Psoas muscle (tissue), 8 donors: ENCODE data around the gene PGF. TPM values are rescaled to one million over a fixed set of nuclear protein-coding genes. Genes with fewer than 3 reads are reported as not detected.

Experiments
- ATAC-seq, 4 donors: fragments of 200-7000 bp; cut with Tn5 transposase; one replicate each; pipeline ENCODE4 v1.9.1; 2020; ENCODE audit warnings: moderate library complexity in 3 of 4, mild to moderate bottlenecking in 2 of 4
- DNase-seq, 2 donors: peaks; one replicate each; pipeline ENCODE4 v3.0.0-alpha.2; 2020
- H3K27ac ChIP-seq: fragments of 200-600 bp; one replicate; pipeline ENCODE4 v1.8.0; 2022
- H3K27me3 ChIP-seq, 3 donors: fragments of 200-600 bp in 1 of 3; one replicate each; pipeline versions ENCODE4 v1.6.1 to v1.8.0; 2013 to 2022; ENCODE audit warnings: low read length in 2 of 3, mild to moderate bottlenecking in 2 of 3, moderate library complexity in 1 of 3; ENCODE audit not compliant: insufficient read depth in 3 of 3
- H3K36me3 ChIP-seq, 2 donors: fragments of 200-600 bp in 1 of 2; one replicate each; pipeline versions ENCODE4 v1.6.1 to v1.8.0; 2013 to 2022; ENCODE audit warnings: low read depth in 1 of 2, mild to moderate bottlenecking in 1 of 2, moderate library complexity in 1 of 2; ENCODE audit not compliant: insufficient read depth in 1 of 2
- H3K4me1 ChIP-seq: fragments of 200-600 bp; one replicate; pipeline ENCODE4 v1.8.0; 2022
- H3K4me3 ChIP-seq: fragments of 200-600 bp; one replicate; pipeline ENCODE4 v1.8.0; 2022; ENCODE audit warnings: mild to moderate bottlenecking
- H3K9me3 ChIP-seq: fragments of 200-600 bp; one replicate; pipeline ENCODE4 v1.8.0; 2022
- WGBS, 3 donors: extraction: QIAGEN DNeasy Blood & Tissue Kit; methylation state at CpG; one replicate each; pipeline versions ENCODE4 v1.1.6 to v1.1.7; 2013; 5-methylcytosine and 5-hydroxymethylcytosine counted together
- intact Hi-C, 2 donors: fragments of 100-400 bp; cut with DNase I; formaldehyde crosslinking; loops; one replicate each; pipeline versions ENCODE4 v1.11.0 to v1.14.2; 2022
- polyA plus RNA-seq, 3 donors: library from polyadenylated mRNA; stranded (reverse); fragments of 200-250 nt; gene quantifications; one replicate each; pipeline ENCODE4 v1.2.3, GENCODE V29; 2013
- total RNA-seq, 4 donors: library from RNA; stranded (reverse); fragmentation: NEBNext Ultra II Directional in 2 of 4; extraction: Animal tissue kit (Norgen Biotek cat#: 25700) in 2 of 4; gene quantifications; one replicate each; pipeline versions ENCODE4 v1.2.1 to v1.2.4, GENCODE V29; 2021 to 2023
- TF ChIP-seq, protein P1 (sequence below): fragments of 200-600 bp; IDR thresholded peaks from one replicate; pipeline ENCODE4 v1.8.0; 2022; ENCODE audit warnings: antibody characterized with exemption
- donor health status: healthy with polysubstance abuse.
- donor health status: DM: no; HTN: no; CAD: no; lungs with moderate emphysema.
- donor health status: Bipolar disorder and iron deficiency.
- donor health status: healthy.
- donor health status: DM: yes; HTN: yes; CAD: no.
- donor health status: DM: no; HTN: no; CAD: no.
- donor health status: DM: no; HTN: no; CAD: no.
- donor health status: DM: yes; HTN: yes; CAD: no.

Gene PGF
- total and polyA plus RNA-seq, 7 donors: 2.5 to 9.8 (median 7.9) TPM

DNA sequence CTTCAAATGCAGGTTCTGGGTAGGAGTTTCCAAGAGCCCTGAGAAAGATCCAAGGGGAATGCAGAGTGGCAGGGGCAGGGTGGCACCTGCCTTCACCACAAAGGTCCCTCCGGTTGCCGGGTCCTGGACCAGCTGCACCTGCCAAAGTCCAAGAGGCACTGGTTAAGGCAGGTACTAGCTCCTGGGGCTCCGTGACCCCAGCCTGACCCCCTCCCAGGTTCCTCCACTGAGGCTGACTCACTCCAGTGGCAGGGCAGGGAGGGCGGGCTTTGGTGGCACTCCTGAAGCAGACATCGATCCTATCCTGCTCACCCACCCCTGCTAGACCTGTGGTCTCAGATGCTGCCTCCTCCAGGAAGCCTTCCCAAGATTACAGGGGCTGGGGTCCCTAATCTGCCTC lies 43.7 kb downstream of the PGF start:
- Histone ChIP-seq H3K27me3 (no peaks in the 10 kb centered on the region), H3K36me3 (peaks cover 0 to 4% of the 10 kb centered on the region in 2 donors), H3K9me3 (no peaks in the 10 kb centered on the region), H3K4me1 (peaks cover 31% of the 10 kb centered on the region), H3K27ac (no peak overlapping the region), H3K4me3 (no peak overlapping the region)
- TF ChIP-seq, protein P1, sequence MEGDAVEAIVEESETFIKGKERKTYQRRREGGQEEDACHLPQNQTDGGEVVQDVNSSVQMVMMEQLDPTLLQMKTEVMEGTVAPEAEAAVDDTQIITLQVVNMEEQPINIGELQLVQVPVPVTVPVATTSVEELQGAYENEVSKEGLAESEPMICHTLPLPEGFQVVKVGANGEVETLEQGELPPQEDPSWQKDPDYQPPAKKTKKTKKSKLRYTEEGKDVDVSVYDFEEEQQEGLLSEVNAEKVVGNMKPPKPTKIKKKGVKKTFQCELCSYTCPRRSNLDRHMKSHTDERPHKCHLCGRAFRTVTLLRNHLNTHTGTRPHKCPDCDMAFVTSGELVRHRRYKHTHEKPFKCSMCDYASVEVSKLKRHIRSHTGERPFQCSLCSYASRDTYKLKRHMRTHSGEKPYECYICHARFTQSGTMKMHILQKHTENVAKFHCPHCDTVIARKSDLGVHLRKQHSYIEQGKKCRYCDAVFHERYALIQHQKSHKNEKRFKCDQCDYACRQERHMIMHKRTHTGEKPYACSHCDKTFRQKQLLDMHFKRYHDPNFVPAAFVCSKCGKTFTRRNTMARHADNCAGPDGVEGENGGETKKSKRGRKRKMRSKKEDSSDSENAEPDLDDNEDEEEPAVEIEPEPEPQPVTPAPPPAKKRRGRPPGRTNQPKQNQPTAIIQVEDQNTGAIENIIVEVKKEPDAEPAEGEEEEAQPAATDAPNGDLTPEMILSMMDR: no peak
- DNase-seq (no peak), ATAC-seq (no peak)
- WGBS, 3 donors: 87 to 98% (median 92%) methylated on average over 5 of the region's 5 CpGs
- intact Hi-C loops: loop anchor here in 1 of 2 donors (10.0 kb wide), 1 partner anchor 113 kb away; no protein-coding TSS in a partner anchor

DNA sequence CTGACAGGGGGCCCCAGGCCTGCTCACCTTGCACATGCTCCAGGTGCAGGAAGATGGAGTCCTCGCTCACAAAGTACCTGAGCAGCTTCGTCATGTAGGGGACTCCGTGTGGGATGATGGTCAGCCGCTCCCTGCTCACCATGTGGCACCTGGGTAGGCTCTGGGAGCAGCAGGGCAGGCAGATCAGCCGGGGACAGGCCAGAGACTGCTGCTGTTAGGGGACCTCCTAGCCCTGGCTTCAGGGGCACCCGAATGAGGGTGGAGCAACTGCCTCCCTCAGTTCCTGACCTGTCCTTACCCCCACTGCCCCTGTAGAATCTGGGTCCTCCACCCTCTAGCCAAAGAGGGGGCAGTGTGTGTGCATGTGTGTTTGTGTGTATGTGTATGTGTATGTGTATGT lies 44.2 kb downstream of the PGF start:
- WGBS, 3 donors: 94 to 95% (median 95%) methylated on average over 6 of the region's 6 CpGs
- TF ChIP-seq, protein P1: no peak
- DNase-seq: no peak
- no peaks in the 10 kb centered on the region for H3K27me3 ChIP-seq
- intact Hi-C loops: loop anchor here in 1 of 2 donors (10.0 kb wide), 1 partner anchor 114 kb away; no protein-coding TSS in a partner anchor
- peaks cover 28% of the 10 kb centered on the region for H3K4me1 ChIP-seq
- no peak for ATAC-seq
- H3K9me3 ChIP-seq: no peaks in the 10 kb centered on the region
- H3K27ac ChIP-seq: no peak overlapping the region
- H3K4me3 ChIP-seq: no peak overlapping the region
- H3K36me3 ChIP-seq: peaks cover 0 to 4% of the 10 kb centered on the region in 2 donors

DNA sequence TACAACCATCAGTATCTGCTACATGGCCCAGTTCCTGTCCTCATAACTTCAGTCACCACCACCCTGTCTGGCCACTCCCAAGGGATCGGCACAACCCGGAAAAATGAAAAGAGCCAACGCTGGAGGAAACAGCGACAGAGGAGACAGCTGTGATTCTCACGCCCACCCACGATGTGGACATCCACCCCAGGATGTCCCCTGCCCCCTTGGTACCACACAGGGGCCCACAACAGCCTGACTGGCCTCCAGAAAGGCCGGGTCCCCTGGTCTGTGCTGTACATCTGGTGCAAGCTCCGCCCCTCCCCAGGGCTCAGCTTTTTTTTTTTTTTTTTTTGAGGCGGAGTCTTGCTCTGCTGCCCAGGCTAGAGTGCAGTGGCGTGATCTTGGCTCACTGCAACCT lies 44.8 kb downstream of the PGF start:
- WGBS, 3 donors: 49 to 58% (median 56%) methylated on average over 8 to 10 of the region's 10 CpGs
- no peaks in the 10 kb centered on the region for H3K27me3 ChIP-seq
- no peaks in the 10 kb centered on the region for H3K9me3 ChIP-seq
- peaks cover 22% of the 10 kb centered on the region for H3K4me1 ChIP-seq
- no peak for DNase-seq
- no peak overlapping the region for H3K4me3 ChIP-seq
- ATAC-seq: no peak
- intact Hi-C loops: loop anchor here in 1 of 2 donors (10.0 kb wide), 1 partner anchor 114 kb away; no protein-coding TSS in a partner anchor
- H3K36me3 ChIP-seq: no peaks in the 10 kb centered on the region
- no peak overlapping the region for H3K27ac ChIP-seq
- TF ChIP-seq, protein P1: no peak

DNA sequence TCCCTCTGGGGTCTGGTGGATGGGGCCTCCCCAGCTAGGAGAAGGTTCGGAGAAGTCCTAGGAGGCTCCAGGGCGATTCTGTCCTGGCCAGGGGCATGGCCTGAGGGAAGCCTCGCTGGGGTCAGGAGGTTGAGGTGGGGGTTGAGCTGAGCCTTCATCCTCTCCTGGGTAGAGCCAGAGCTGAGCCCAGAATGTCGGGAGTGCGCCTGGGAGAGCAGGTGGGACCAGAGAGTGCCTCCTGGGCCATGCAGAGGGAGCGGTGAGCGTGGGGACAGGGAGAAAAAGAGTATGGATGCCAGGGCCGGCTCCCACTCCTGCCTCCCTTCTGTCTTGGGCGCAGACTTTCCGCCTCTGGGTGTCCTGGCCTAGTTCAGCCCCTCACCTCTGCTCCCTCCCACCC lies 45.5 kb downstream of the PGF start:
- no peak for ATAC-seq

More for the DNA sequence above, 45.5 kb downstream of the PGF start:
- TF ChIP-seq, protein P1: no peak
- H3K4me1 ChIP-seq: peaks cover 22% of the 10 kb centered on the region
- WGBS, 3 donors: 89 to 95% (median 94%) methylated on average over 7 to 10 of the region's 10 CpGs
- H3K27ac ChIP-seq: no peak overlapping the region
- H3K36me3 ChIP-seq: peaks cover 0 to under 1% of the 10 kb centered on the region in 2 donors
- no peak for DNase-seq
- no peaks in the 10 kb centered on the region for H3K9me3 ChIP-seq
- H3K4me3 ChIP-seq: no peak overlapping the region
- no peaks in the 10 kb centered on the region for H3K27me3 ChIP-seq
- intact Hi-C loops: loop anchor here (5.0 to 10.0 kb wide), 2 partner anchors 48 to 115 kb away; no protein-coding TSS in a partner anchor
